Tongue (tissue), 2 donors: ENCODE results near the gene DBNL. TPM values are rescaled to one million over a fixed set of nuclear protein-coding genes. Genes with fewer than 3 reads are reported as not detected.

Source experiments
- DNase-seq: peaks from one replicate; pipeline ENCODE4 v3.0.0-alpha.2; 2015
- total RNA-seq: library from RNA; depleted of rRNA; stranded (reverse); fragments of >200 nt; gene quantifications from one replicate; pipeline ENCODE4 v1.2.3, GENCODE V29; 2014

Gene DBNL
- total RNA-seq, 1 donor from 2014 or later, result 75.1 TPM

DNA sequence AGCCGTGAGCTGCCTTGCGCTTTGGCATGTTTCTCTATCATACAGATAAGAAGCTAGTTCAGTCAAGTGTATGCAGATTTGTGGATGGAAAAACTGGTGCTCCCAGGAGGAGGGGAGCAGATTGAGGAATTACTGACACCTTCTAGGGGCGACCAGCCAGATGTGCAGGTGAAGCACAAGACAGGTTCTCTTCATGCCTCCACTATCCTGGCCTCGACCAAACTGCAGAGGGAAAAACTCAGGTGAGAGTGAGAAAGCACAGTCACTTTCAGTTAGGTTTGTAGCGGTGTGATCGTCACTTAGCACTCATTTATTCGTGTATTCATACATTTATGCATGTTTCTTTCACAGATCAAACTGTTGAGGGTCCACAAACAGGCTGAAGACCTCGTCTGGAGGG lies 600 bp upstream of the DBNL start:
- no peak for DNase-seq

DNA sequence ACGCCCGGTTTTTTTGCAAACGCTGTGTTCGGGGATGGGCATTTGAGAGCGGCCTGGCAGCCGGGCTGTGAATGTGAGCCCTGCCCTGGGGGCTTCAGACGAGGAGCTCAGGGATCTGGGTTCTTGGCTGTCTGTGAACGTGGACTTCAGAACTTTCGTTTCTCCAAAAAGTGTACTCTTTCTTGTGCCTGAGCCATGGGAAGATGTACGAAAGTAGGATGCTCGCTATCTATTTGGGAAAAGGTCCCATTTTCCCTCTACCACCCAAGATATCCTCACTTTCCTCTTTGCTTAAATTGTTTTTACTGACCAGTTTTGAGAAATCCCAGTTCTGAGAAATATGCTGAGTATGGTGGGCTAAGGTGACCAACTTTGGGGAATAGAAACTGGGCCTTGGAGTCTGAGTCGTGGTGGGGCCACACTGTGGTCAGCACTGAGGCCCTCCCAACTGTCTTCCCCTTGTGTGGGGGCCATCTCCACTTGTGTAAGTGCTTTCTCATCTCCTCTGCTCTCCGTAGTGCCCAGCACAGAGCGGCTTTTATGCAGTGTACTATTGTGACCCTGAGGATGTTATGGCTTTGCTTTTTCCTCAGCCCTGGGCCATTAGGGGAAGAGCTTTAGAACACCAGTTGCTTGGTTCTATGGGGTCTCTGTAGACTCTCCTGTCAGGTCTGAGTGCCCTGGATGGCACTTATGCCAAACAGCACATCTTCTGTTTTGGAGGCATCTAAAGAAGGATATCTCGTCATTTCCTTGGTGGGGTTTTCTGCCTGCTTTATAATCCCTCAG lies 918 bp downstream of the DBNL start:
- DNase-seq, result no peak

- DNase-seq, result no peak
These were observed 2.0 kb downstream of the DBNL start for GRCh38 chr7:44046321-44047061.

DNA sequence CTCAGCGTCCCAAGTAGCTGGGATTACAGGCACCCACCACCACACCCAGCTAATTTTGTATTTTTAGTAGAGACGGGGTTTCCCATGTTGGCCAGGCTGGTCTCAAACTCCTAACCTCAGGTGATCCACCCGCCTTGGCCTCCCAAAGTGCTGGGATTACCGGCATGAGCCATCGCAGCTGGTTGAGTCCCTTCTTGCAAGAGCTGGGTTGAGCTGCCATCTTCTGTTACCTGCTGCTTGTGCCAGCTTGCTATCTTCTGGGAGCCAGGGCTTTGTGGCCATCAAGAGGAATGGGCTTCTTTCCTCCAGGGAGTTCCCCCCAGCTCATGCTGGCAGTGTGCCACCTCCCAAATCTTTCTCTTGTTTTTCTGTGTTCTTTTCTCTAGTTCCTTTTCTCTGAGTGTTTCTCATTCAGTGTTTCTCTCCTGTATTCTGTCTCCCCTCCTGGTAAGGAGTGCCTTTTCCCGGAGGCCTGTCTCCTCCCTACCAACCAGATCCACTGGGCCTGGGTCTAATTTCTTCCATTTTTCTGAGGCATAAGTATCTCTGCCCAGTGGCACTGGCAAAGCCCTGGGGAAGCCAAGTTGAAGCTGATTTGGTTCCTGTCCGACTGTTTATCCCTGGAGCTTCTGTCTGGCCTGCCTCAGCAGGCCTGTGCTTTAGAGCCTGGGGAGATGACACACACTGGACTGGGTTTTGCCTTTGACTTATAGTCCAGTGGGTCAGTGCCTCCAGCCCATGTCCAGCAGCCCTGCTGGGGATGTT lies 3.7 kb downstream of the DBNL start:
- DNase-seq, result no peak

DNA sequence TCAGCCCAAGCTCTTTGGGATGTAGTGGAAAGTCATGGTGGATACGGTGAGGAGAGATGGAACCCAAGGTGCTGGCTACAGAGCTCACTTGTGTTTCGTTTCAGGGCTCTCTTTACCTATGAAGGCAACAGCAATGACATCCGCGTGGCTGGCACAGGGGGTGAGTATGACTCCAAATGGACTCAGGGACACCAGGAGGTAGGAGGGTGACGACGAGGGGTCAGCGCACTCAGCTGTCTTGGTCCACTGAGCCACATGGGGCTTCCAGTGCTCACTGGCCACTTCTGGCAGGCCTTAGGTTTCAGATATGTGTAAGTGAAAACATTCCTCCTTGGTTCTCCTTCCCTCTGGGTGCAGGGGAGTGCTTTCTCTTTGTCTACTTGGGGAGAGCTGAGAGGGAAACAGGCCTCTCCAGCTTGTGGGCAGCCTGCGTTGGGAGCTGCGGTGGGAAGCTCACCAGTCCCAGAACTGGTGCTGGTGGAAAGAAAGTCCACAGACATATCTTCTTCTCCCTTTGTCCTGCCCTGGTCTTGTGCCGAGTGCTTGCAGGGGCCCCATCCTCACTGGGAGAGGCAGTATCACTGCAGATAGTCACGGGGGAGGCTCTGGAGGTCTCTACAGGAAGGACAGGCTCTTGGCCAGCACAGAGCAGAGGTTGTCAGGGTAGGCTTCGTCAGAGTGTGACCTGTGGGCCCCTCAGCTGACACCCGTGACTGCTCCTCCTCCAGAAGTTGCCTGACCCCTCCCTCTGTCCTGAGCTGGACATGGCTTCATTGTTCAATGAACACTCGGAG lies 5.8 kb downstream of the DBNL start:
- no peak for DNase-seq

DNA sequence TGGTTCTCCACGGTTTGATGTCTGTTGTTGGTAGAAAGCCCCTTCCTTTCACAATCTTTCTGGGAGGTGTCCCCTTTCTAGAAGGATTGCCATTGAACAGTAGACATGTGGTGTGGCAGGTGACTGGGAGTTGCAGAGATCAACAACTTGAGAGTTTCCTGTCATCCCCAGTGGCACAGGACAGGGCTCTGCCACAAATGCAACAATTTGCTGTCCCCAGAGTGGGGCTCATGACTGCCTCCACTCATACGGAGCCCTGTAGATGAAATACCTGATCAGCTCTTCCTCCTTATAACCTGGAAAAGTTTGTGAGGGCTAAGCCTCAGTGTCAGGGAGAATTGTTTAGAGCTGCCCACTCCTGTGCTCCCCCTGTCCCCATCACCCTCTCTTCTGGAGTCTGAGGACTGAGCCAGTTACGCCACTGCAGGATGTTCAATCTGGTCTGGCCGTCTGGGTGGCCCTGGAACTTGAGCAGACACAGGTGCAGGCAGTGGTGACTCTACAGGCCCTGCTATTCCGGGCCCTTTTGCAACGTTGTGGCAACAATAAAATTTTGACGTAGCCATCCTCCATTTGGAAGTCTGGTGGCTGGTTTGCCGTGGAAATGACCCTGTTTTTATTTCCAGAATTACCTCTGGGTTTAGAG lies 6.5 kb downstream of the DBNL start:
- DNase-seq, result no peak

GRCh38 chr7:44051611-44052220 lies 7.2 kb downstream of the DBNL start:
- DNase-seq, result no peak

GRCh38 chr7:44052771-44053365 lies 8.4 kb downstream of the DBNL start:
- no peak for DNase-seq

DNA sequence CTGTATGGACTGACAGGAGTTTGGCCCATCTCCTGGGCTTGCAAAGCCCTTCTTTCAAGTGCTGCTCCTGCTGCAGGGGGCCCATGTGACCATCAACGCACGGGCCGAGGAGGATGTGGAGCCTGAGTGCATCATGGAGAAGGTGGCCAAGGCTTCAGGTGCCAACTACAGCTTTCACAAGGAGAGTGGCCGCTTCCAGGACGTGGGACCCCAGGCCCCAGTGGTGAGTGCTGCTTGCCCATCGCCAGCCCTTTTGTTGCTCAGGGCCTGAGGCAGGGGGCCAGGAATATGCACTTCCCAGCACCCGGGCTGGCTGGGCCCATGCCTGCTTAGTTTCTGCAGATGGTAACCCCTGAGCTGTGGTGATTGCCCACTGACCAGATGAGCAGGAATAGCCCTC lies 12.2 kb downstream of the DBNL start:
- no peak for DNase-seq

DNA sequence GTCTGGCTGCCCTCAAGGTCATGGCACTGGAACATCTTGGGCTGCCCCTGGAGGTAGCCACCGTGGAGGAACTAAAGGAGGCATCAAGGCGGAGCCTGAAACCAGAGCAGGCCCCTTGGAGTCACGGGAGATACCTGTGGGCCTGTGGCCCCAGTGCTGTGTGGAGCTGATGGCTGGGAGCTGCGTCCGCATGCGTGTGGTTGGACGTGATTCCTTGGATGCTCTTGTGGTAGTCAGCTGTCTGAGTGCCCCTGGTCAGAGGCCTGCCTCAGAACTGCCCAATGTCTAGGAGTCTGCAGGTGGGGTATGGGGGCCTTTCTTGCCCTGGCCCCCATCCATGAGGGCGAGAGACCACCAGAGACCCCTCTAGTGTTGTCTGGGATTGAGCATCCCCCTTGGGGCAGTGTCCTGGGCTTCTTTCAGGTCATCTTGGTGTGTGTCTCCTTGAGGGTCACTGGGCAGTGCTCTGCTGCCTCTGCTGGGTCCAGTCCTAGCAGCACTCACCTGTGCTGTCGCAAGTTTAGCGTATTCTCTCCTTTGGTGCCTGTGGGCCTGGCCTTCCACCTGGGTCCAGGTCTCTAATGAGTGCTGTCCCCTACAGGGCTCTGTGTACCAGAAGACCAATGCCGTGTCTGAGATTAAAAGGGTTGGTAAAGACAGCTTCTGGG lies 12.8 kb downstream of the DBNL start:
- no peak for DNase-seq

DNA sequence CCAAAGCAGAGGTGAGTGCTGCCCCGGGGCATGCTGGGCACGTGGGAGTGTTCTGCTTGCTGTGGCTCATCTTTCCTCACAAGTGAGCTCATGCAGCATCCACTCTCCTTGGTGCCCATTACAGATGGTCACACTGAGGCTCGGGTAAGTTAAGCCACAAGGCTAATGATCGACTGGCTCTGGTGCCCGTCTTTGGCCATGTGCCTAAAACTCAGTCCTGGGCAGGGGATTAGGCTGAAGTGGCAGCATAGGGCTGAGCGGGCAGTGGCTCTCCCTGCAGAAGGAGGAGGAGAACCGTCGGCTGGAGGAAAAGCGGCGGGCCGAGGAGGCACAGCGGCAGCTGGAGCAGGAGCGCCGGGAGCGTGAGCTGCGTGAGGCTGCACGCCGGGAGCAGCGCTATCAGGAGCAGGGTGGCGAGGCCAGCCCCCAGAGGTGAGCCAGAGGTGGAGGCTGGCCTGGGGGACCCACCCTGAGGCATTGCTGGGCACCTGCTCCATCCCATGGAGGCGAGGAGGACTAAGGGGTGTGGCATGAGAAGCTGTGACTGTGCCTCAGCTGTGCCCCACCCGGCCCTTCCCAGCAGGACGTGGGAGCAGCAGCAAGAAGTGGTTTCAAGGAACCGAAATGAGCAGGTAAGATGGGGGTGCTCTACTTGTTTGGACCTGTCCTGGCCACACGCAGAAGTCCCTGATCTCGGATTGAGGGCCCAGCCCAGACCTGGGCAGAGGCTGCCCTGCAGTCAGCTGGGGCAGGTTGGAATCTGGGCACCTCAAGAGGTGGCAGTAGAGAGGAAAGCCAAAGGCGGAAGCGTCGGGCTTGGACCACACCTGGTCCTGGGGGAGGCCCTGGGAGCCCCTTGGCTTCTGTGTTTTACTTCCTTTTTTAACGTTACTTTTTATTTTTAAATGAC lies 13.6 kb downstream of the DBNL start:
- no peak for DNase-seq

DNA sequence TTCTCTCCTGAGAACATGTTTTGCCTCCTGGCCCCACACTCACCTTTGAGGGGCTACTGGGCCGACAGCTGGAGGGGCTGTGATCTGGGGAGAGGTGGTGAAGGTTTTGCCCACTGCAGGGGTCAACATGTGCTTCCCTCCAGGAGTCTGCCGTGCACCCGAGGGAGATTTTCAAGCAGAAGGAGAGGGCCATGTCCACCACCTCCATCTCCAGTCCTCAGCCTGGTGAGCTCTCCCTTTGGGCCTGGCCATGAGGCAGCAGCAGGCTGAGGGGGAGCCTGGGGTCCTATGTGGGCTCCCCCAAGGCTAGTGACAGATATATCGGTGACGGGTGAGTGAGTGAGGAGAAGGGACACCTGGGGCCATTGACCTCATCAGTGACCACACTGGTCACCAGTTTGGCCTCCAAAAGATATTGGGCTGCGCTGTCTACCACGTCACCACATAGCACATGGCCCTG lies 14.3 kb downstream of the DBNL start:
- no peak for DNase-seq

- DNase-seq, result no peak
These were observed 15.0 kb downstream of the DBNL start for GRCh38 chr7:44059219-44060090.

- no peak for DNase-seq
These were observed 15.8 kb downstream of the DBNL start for GRCh38 chr7:44060091-44060947.

- DNase-seq, result no peak
These were observed 16.6 kb downstream of the DBNL start for GRCh38 chr7:44060948-44061644.

DNA sequence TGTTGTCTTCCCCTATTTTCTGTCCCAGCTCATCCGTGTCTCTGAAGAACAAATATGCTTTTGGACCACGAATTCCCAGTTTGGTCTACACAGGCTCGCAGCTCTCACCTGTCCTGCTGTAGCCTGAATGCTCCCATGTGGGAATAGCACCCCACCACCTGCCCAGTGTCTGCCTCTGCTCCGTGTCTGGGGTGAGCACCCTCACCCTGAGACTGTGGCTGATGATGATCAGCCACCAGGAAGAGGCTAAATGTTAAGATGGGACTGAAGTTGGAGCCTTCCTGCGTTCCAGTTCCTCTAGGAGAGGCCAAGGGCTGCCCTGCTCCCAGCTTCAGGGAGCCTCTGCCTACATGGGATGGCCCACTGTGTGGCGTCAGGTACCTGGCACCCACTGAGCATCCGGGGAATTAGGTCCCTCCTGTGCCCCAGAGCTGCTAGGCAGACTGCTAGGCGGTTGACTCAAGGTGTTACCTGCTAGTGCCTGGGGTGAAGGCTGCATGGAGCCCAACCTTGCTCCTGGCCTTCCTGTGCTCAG lies 17.2 kb downstream of the DBNL start:
- no peak for DNase-seq
